Keratinocyte (primary cell): ENCODE results near the gene GLIPR1L1. TPM values are rescaled to one million over a fixed set of nuclear protein-coding genes. Genes with fewer than 3 reads are reported as not detected.

Source experiments
- DNase-seq: peaks from one replicate; pipeline ENCODE4 v3.0.0-alpha.2; 2011; ENCODE audit warnings: low read depth, missing footprints, low spot score
- FAIRE-seq: peaks from 2 replicates; lab custom pipeline; 2011; peaks lifted over from hg19 to GRCh38; lab: Jason Lieb, UNC
- H2AFZ ChIP-seq: 2 replicates; pipeline ENCODE4 v1.6.0; 2012; ENCODE audit warnings: low read length, control low read depth, inconsistent platforms; ENCODE audit not compliant: control insufficient read depth
- H3K27ac ChIP-seq: 2 replicates; pipeline ENCODE4 v1.5.1; 2011; ENCODE audit warnings: low read length; ENCODE audit not compliant: control insufficient read depth, insufficient read depth
- H3K27me3 ChIP-seq: 3 replicates; pipeline ENCODE4 v1.6.0; 2011; ENCODE audit warnings: low read length; ENCODE audit not compliant: control insufficient read depth, insufficient read depth; ENCODE audit errors: extremely low read depth
- H3K36me3 ChIP-seq, 2 experiments: 2 replicates in 1 of 2; 3 replicates in 1 of 2; pipeline ENCODE4 v1.5.1; 2011; ENCODE audit warnings: low read length in 2 of 2, mild to moderate bottlenecking in 1 of 2; ENCODE audit not compliant: control insufficient read depth in 2 of 2, insufficient read depth in 2 of 2; ENCODE audit errors: extremely low read depth in 1 of 2
- H3K4me1 ChIP-seq: 3 replicates; pipeline ENCODE4 v1.5.1; 2011; ENCODE audit warnings: low read length; ENCODE audit not compliant: control insufficient read depth, insufficient read depth; ENCODE audit errors: extremely low read depth
- H3K4me2 ChIP-seq: 3 replicates; pipeline ENCODE4 v1.6.0; 2011; ENCODE audit warnings: low read depth, low read length; ENCODE audit not compliant: control insufficient read depth, insufficient read depth; ENCODE audit errors: extremely low read depth
- H3K4me3 ChIP-seq, 3 experiments: fragments of 200-600 bp in 1 of 3; sonication (generic) in 1 of 3; 2 replicates in 2 of 3; 3 replicates in 1 of 3; pipeline ENCODE4 v1.5.1; 2011 to 2016; ENCODE audit warnings: low read length in 3 of 3, mild to moderate bottlenecking in 3 of 3, control low read depth in 2 of 3, inconsistent platforms in 1 of 3, low read depth in 1 of 3, mixed read lengths in 1 of 3, mixed run types in 1 of 3, moderate library complexity in 1 of 3; ENCODE audit not compliant: control insufficient read depth in 2 of 3, insufficient read depth in 2 of 3; ENCODE audit errors: extremely low read depth in 1 of 3
- H3K79me2 ChIP-seq: 2 replicates; pipeline ENCODE4 v1.6.0; 2012; ENCODE audit warnings: low read length; ENCODE audit not compliant: control insufficient read depth, insufficient read depth
- H3K9ac ChIP-seq: 3 replicates; pipeline ENCODE4 v1.6.0; 2011; ENCODE audit warnings: low read length; ENCODE audit not compliant: control insufficient read depth, insufficient read depth; ENCODE audit errors: extremely low read depth
- H3K9me1 ChIP-seq: 3 replicates; pipeline ENCODE4 v1.6.0; 2011; ENCODE audit warnings: low read length; ENCODE audit not compliant: control insufficient read depth, insufficient read depth; ENCODE audit errors: extremely low read depth
- H3K9me3 ChIP-seq: 2 replicates; pipeline ENCODE4 v1.5.1; 2012; ENCODE audit warnings: low read depth, low read length; ENCODE audit not compliant: control insufficient read depth
- H4K20me1 ChIP-seq: 3 replicates; pipeline ENCODE4 v1.6.0; 2011; ENCODE audit warnings: low read length; ENCODE audit not compliant: control insufficient read depth, insufficient read depth; ENCODE audit errors: extremely low read depth
- EZH2 ChIP-seq: IDR thresholded peaks from one replicate; pipeline ENCODE4 v1.6.1; 2012; ENCODE audit warnings: inconsistent platforms, mild to moderate bottlenecking, low read length, moderate library complexity
- dilution Hi-C: fragments of 300-500 bp; cut with MboI; formaldehyde crosslinking; loops from one replicate; pipeline ENCODE4 v1.7.0; 2020; ENCODE audit warnings: low sequenced_read_pairs; ENCODE audit not compliant: extremely low pct_ligation_motif_present
- polyA plus RNA-seq, 5 experiments: library from polyadenylated mRNA; depleted of rRNA in 3 of 5; stranded (reverse) in 3 of 5; stranded (forward) in 1 of 5; unstranded in 1 of 5; fragments of >200 nt; gene quantifications; 1 replicate in 1 of 5; 2 replicates in 3 of 5; 3 replicates in 1 of 5; pipeline versions ENCODE4 v1.2.1 to v1.2.3, GENCODE V29; 2011 to 2012; ENCODE audit warnings: missing spikeins in 2 of 5, low read depth in 1 of 5, low replicate concordance in 1 of 5
- TF ChIP-seq, protein P1 (sequence below), 3 experiments: IDR thresholded peaks in 1 of 3; conservative IDR thresholded peaks in 1 of 3; optimal IDR thresholded peaks in 1 of 3; 2 replicates in 2 of 3; 3 replicates in 1 of 3; pipeline versions ENCODE3 to v1.5.1; 2011; ENCODE audit warnings: low read length in 3 of 3, mild to moderate bottlenecking in 3 of 3, moderate library complexity in 2 of 3, control low read depth in 1 of 3, inconsistent platforms in 1 of 3; ENCODE audit not compliant: insufficient read depth in 2 of 3; ENCODE audit errors: extremely low read depth in 1 of 3

The GLIPR1L1 gene
- polyA plus RNA-seq, 1 donor (not counting 4 experiments of a cell fraction or from before 2014, with no cell fraction given): not detected

DNA sequence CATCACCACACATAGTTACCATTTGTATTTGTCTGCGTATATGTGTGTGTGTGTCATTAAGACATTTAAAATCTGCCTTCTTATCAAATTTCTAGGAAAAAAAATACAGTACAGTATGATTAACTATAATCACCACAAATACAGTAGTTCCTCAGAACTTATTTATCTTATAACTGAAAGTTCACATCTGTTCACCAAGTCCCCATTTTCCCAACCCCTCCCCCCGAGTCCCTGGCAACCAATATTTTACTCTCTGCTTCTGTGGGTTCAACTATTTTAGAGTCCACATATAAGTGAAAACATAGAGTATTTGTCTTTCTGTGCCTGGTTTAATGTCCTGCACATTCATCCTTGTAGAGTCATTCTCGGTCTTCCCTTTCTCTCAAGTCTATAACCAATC, 16.7 kb upstream of the GLIPR1L1 start:
- no peaks in the 10 kb centered on the region for H3K36me3 ChIP-seq
- no peaks in the 10 kb centered on the region for H3K4me1 ChIP-seq
- DNase-seq (no peak), FAIRE-seq (no peak)
- no peak for TF ChIP-seq EZH2
- TF ChIP-seq, protein P1, sequence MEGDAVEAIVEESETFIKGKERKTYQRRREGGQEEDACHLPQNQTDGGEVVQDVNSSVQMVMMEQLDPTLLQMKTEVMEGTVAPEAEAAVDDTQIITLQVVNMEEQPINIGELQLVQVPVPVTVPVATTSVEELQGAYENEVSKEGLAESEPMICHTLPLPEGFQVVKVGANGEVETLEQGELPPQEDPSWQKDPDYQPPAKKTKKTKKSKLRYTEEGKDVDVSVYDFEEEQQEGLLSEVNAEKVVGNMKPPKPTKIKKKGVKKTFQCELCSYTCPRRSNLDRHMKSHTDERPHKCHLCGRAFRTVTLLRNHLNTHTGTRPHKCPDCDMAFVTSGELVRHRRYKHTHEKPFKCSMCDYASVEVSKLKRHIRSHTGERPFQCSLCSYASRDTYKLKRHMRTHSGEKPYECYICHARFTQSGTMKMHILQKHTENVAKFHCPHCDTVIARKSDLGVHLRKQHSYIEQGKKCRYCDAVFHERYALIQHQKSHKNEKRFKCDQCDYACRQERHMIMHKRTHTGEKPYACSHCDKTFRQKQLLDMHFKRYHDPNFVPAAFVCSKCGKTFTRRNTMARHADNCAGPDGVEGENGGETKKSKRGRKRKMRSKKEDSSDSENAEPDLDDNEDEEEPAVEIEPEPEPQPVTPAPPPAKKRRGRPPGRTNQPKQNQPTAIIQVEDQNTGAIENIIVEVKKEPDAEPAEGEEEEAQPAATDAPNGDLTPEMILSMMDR (optimal IDR thresholded peaks at IDR 0.05 in 1 of 3, IDR thresholded peaks at IDR 0.05 in 1 of 3, conservative IDR thresholded peaks at IDR 0.05 in 1 of 3; ENCODE audit: extremely low read depth in 1 of 3, insufficient read depth in 2 of 3, low read length in 3 of 3): no peak
- H3K9me1 ChIP-seq: no peaks in the 10 kb centered on the region
- no peak overlapping the region for H3K4me3 ChIP-seq
- no peaks in the 10 kb centered on the region for H4K20me1 ChIP-seq
- dilution Hi-C loops: no loop called here
- no peaks in the 10 kb centered on the region for H3K9me3 ChIP-seq
- no peaks in the 10 kb centered on the region for H3K79me2 ChIP-seq
- H3K9ac ChIP-seq: no peak overlapping the region
- H3K4me2 ChIP-seq: no peak overlapping the region
- H3K27ac ChIP-seq: no peak overlapping the region
- no peaks in the 10 kb centered on the region for H3K27me3 ChIP-seq
- no peak overlapping the region for H2AFZ ChIP-seq

DNA sequence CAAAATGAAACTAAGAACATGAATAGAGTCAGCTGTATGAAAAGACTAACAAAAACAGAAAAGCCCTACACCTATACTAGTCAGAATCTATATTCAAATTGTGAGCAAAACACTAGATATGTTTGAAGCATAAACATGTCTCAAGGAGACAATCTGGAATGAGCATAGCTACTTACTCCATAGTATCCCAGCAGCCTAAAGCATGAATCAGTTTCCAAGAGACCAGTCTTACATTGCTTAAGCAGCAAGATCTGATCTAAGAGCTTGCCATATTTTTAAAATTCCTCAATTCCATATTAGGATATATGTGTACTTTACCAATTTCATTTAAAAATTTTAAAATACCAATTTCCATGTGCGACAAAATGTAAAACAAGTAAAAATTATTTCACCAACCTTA, 12.0 kb upstream of the GLIPR1L1 start:
- no peak for TF ChIP-seq EZH2
- TF ChIP-seq, protein P1 (optimal IDR thresholded peaks at IDR 0.05 in 1 of 3, IDR thresholded peaks at IDR 0.05 in 1 of 3, conservative IDR thresholded peaks at IDR 0.05 in 1 of 3; ENCODE audit: extremely low read depth in 1 of 3, insufficient read depth in 2 of 3, low read length in 3 of 3): no peak
- Histone ChIP-seq H3K9ac (no peak overlapping the region), H3K4me3 (no peak overlapping the region), H2AFZ (no peak overlapping the region), H4K20me1 (no peaks in the 10 kb centered on the region), H3K9me3 (no peaks in the 10 kb centered on the region), H3K4me1 (no peaks in the 10 kb centered on the region), H3K27ac (no peak overlapping the region), H3K27me3 (no peaks in the 10 kb centered on the region), H3K36me3 (no peaks in the 10 kb centered on the region), H3K9me1 (no peaks in the 10 kb centered on the region), H3K4me2 (no peak overlapping the region), H3K79me2 (no peaks in the 10 kb centered on the region)
- DNase-seq: no peak
- dilution Hi-C loops: no loop called here
- FAIRE-seq: no peak
